KOPT-K1 (cell line): ENCODE results near the gene CST3.
"Not testable (repeated sequence)": the region's sequence is repeated elsewhere in the genome, so short reads cannot be mapped to it uniquely, and the experiment has no call there.

Experiments
- H3K27ac ChIP-seq: fragments of 200-600 bp; sonication (generic); 2 replicates; pipeline ENCODE4 v1.5.1; 2016; ENCODE audit warnings: antibody characterized with exemption, mild to moderate bottlenecking, low read depth, low read length; ENCODE audit not compliant: poor library complexity, severe bottlenecking
- H3K36me3 ChIP-seq: fragments of 200-600 bp; sonication (generic); 2 replicates; pipeline ENCODE4 v1.5.1; 2017; ENCODE audit warnings: antibody characterized with exemption, mild to moderate bottlenecking, low read length, moderate library complexity; ENCODE audit not compliant: insufficient read depth
- H3K9me3 ChIP-seq: fragments of 200-600 bp; sonication (generic); 2 replicates; pipeline ENCODE4 v1.5.1; 2017; ENCODE audit warnings: antibody characterized with exemption, low read length, mild to moderate bottlenecking; ENCODE audit not compliant: insufficient read depth, poor library complexity, severe bottlenecking

The CST3 gene

GRCh38 chr20:23668477-23668951 is 30.8 kb upstream of the CST3 start:
- Histone ChIP-seq H3K36me3 (no peaks in the 10 kb centered on the region), H3K27ac (no peak overlapping the region), H3K9me3 (no peaks in the 10 kb centered on the region)

GRCh38 chr20:23667666-23668065 is 29.9 kb upstream of the CST3 start:
- Histone ChIP-seq H3K27ac (no peak overlapping the region), H3K9me3 (no peaks in the 10 kb centered on the region), H3K36me3 (no peaks in the 10 kb centered on the region)

- Histone ChIP-seq H3K27ac (no peak overlapping the region), H3K36me3 (no peaks in the 10 kb centered on the region), H3K9me3 (no peaks in the 10 kb centered on the region)
Measured at GRCh38 chr20:23666698-23667097, 28.9 kb upstream of the CST3 start.

- Histone ChIP-seq H3K36me3 (no peaks in the 10 kb centered on the region), H3K9me3 (no peaks in the 10 kb centered on the region), H3K27ac (no peak overlapping the region)
Measured at GRCh38 chr20:23666189-23666588, 28.4 kb upstream of the CST3 start.

GRCh38 chr20:23664954-23665353 is 27.2 kb upstream of the CST3 start:
- Histone ChIP-seq H3K9me3 (no peaks in the 10 kb centered on the region), H3K27ac (no peak overlapping the region), H3K36me3 (no peaks in the 10 kb centered on the region)

GRCh38 chr20:23664046-23664445 is 26.3 kb upstream of the CST3 start:
- not testable (repeated sequence) for H3K9me3 ChIP-seq, H3K36me3 ChIP-seq, H3K27ac ChIP-seq

- Histone ChIP-seq H3K9me3 (no peaks in the 10 kb centered on the region), H3K27ac (no peak overlapping the region), H3K36me3 (no peaks in the 10 kb centered on the region)
Measured at GRCh38 chr20:23663180-23663579, 25.4 kb upstream of the CST3 start.

GRCh38 chr20:23662276-23662870 is 24.6 kb upstream of the CST3 start:
- no peaks in the 10 kb centered on the region for H3K9me3 ChIP-seq
- H3K36me3 ChIP-seq = no peaks in the 10 kb centered on the region
- no peak overlapping the region for H3K27ac ChIP-seq

GRCh38 chr20:23661002-23661429 is 23.3 kb upstream of the CST3 start:
- H3K9me3 ChIP-seq = no peaks in the 10 kb centered on the region
- H3K27ac ChIP-seq = no peak overlapping the region
- H3K36me3 ChIP-seq = no peaks in the 10 kb centered on the region

- H3K27ac ChIP-seq = no peak overlapping the region
- H3K36me3 ChIP-seq = no peaks in the 10 kb centered on the region
- H3K9me3 ChIP-seq = no peaks in the 10 kb centered on the region
Measured at GRCh38 chr20:23659989-23660837, 22.5 kb upstream of the CST3 start.

GRCh38 chr20:23659610-23659988 is 21.8 kb upstream of the CST3 start:
- H3K27ac ChIP-seq, H3K36me3 ChIP-seq, H3K9me3 ChIP-seq: not testable (repeated sequence)

GRCh38 chr20:23658989-23659609 is 21.3 kb upstream of the CST3 start:
- Histone ChIP-seq H3K36me3 (no peaks in the 10 kb centered on the region), H3K27ac (no peak overlapping the region), H3K9me3 (no peaks in the 10 kb centered on the region)

- Histone ChIP-seq H3K9me3 (no peaks in the 10 kb centered on the region), H3K27ac (no peak overlapping the region), H3K36me3 (no peaks in the 10 kb centered on the region)
Measured at GRCh38 chr20:23658336-23658735, 20.6 kb upstream of the CST3 start.

- Histone ChIP-seq H3K36me3 (no peaks in the 10 kb centered on the region), H3K9me3 (no peaks in the 10 kb centered on the region)
Measured at GRCh38 chr20:23657202-23657601, 19.4 kb upstream of the CST3 start.

GRCh38 chr20:23656372-23656771 is 18.6 kb upstream of the CST3 start:
- H3K36me3 ChIP-seq = no peaks in the 10 kb centered on the region
- H3K9me3 ChIP-seq = no peaks in the 10 kb centered on the region
- no peak overlapping the region for H3K27ac ChIP-seq

More at GRCh38 chr20:23657202-23657601, 19.4 kb upstream of the CST3 start:
- no peak overlapping the region for H3K27ac ChIP-seq
